H9 (cell line): ENCODE measurements around the gene SOCS3. TPM values are rescaled to one million over a fixed set of nuclear protein-coding genes. Genes with fewer than 3 reads are reported as not detected.
A peak's percentile ranks its signal among the peaks of the same experiment; 100 is the strongest.

Source experiments
- DNase-seq: peaks from one replicate; pipeline ENCODE4 v3.0.0-alpha.2; 2017
- H2AFZ ChIP-seq: one replicate; pipeline ENCODE4 v1.6.1; 2013; ENCODE audit warnings: mild to moderate bottlenecking, low read length, control low read depth, moderate library complexity
- H2AK5ac ChIP-seq: 2 replicates; pipeline ENCODE4 v1.6.1; 2013; ENCODE audit warnings: low read length, control low read depth, mixed read lengths; ENCODE audit not compliant: insufficient read length
- H2BK120ac ChIP-seq: one replicate; pipeline ENCODE4 v1.6.1; 2013; ENCODE audit warnings: low read depth, mild to moderate bottlenecking, low read length, control low read depth, inconsistent platforms; ENCODE audit not compliant: poor library complexity, severe bottlenecking
- H2BK12ac ChIP-seq: 2 replicates; pipeline ENCODE4 v1.6.1; 2013; ENCODE audit warnings: low read length, control low read depth, mixed read lengths, low read depth; ENCODE audit not compliant: insufficient read length
- H2BK15ac ChIP-seq: 2 replicates; pipeline ENCODE4 v1.6.1; 2013; ENCODE audit warnings: low read depth, low read length, control low read depth
- H2BK20ac ChIP-seq: one replicate; pipeline ENCODE4 v1.6.1; 2013; ENCODE audit warnings: low read depth, mild to moderate bottlenecking, low read length, control low read depth, inconsistent platforms; ENCODE audit not compliant: poor library complexity, severe bottlenecking
- H2BK5ac ChIP-seq: 2 replicates; pipeline ENCODE4 v1.6.1; 2013; ENCODE audit warnings: low read length, control low read depth, mixed read lengths; ENCODE audit not compliant: insufficient read length
- H3K14ac ChIP-seq: 2 replicates; pipeline ENCODE4 v1.6.1; 2013; ENCODE audit warnings: low read length, control low read depth; ENCODE audit not compliant: insufficient read depth
- H3K18ac ChIP-seq: 2 replicates; pipeline ENCODE4 v1.6.1; 2013; ENCODE audit warnings: low read depth, mild to moderate bottlenecking, mixed read lengths, low read length, control low read depth; ENCODE audit not compliant: insufficient read length
- H3K23ac ChIP-seq: 2 replicates; pipeline ENCODE4 v1.6.1; 2013; ENCODE audit warnings: low read length, control low read depth, mixed read lengths, low read depth; ENCODE audit not compliant: insufficient read length
- H3K23me2 ChIP-seq: 2 replicates; pipeline ENCODE4 v1.6.1; 2013; ENCODE audit warnings: low read depth, mild to moderate bottlenecking, mixed read lengths, low read length, control low read depth; ENCODE audit not compliant: insufficient read length, poor library complexity, severe bottlenecking
- H3K27ac ChIP-seq: 2 replicates; pipeline ENCODE4 v1.5.1; 2013; ENCODE audit warnings: low read length, control low read depth, mixed read lengths, low read depth; ENCODE audit not compliant: insufficient read length
- H3K27me3 ChIP-seq: 2 replicates; pipeline ENCODE4 v1.6.1; 2013; ENCODE audit warnings: low read length, control low read depth, inconsistent platforms; ENCODE audit not compliant: insufficient read depth
- H3K4ac ChIP-seq: 2 replicates; pipeline ENCODE4 v1.6.1; 2013; ENCODE audit warnings: low read depth, mild to moderate bottlenecking, control low read depth, inconsistent platforms, low read length, moderate library complexity
- H3K4me1 ChIP-seq: 2 replicates; pipeline ENCODE4 v1.6.1; 2013; ENCODE audit warnings: low read length, control low read depth, inconsistent platforms; ENCODE audit not compliant: insufficient read depth
- H3K4me2 ChIP-seq: 2 replicates; pipeline ENCODE4 v1.6.1; 2013; ENCODE audit warnings: low read length, control low read depth, mixed read lengths; ENCODE audit not compliant: insufficient read length, insufficient read depth
- H3K56ac ChIP-seq: 2 replicates; pipeline ENCODE4 v1.6.1; 2013; ENCODE audit warnings: low read depth, mild to moderate bottlenecking, mixed read lengths, low read length, control low read depth; ENCODE audit not compliant: insufficient read length
- H3K79me1 ChIP-seq: 2 replicates; pipeline ENCODE4 v1.6.1; 2013; ENCODE audit warnings: low read depth, mild to moderate bottlenecking, moderate library complexity, low read length, control low read depth, inconsistent platforms; ENCODE audit not compliant: insufficient read depth, poor library complexity, severe bottlenecking
- H3K79me2 ChIP-seq: 2 replicates; pipeline ENCODE4 v1.6.1; 2013; ENCODE audit warnings: low read length, control low read depth, inconsistent platforms; ENCODE audit not compliant: insufficient read depth
- H3K9ac ChIP-seq: 2 replicates; pipeline ENCODE4 v1.6.1; 2013; ENCODE audit warnings: low read length, control low read depth, mixed read lengths; ENCODE audit not compliant: insufficient read length; ENCODE audit errors: extremely low read depth
- H3K9me3 ChIP-seq: one replicate; pipeline ENCODE4 v1.6.1; 2013; ENCODE audit warnings: low read depth, low read length, inconsistent platforms; ENCODE audit not compliant: control insufficient read depth
- H3T11ph ChIP-seq: one replicate; pipeline ENCODE4 v1.6.1; 2013; ENCODE audit warnings: mild to moderate bottlenecking, low read length, control low read depth, inconsistent platforms
- H4K20me1 ChIP-seq: one replicate; pipeline ENCODE4 v1.6.1; 2013; ENCODE audit not compliant: control insufficient read depth, insufficient read length, insufficient read depth
- H4K5ac ChIP-seq: 2 replicates; pipeline ENCODE4 v1.6.1; 2013; ENCODE audit warnings: low read depth, mild to moderate bottlenecking, mixed read lengths, low read length, control low read depth; ENCODE audit not compliant: insufficient read length
- H4K8ac ChIP-seq: replicated peaks from 2 replicates; pipeline ENCODE4 v1.6.1; 2013; ENCODE audit warnings: low read length, control low read depth, mixed read lengths, low read depth; ENCODE audit not compliant: insufficient read length
- H4K91ac ChIP-seq: 2 replicates; pipeline ENCODE4 v1.6.1; 2013; ENCODE audit warnings: low read depth, mild to moderate bottlenecking, moderate library complexity, mixed read lengths, low read length, control low read depth; ENCODE audit not compliant: insufficient read length
- H3K27ac Mint-ChIP-seq, 3 experiments: 2 replicates in 2 of 3; 3 replicates in 1 of 3; pipeline ENCODE4 v1.8.0; 2020 to 2021; ENCODE audit warnings: mixed read lengths in 3 of 3, mild to moderate bottlenecking in 1 of 3, moderate library complexity in 1 of 3
- H3K27me3 Mint-ChIP-seq: 2 replicates; pipeline ENCODE4 v1.8.0; 2021; ENCODE audit warnings: low read depth, mild to moderate bottlenecking, moderate library complexity, mixed read lengths
- H3K36me3 Mint-ChIP-seq, 3 experiments: 2 replicates in 2 of 3; 3 replicates in 1 of 3; pipeline ENCODE4 v1.8.0; 2020 to 2021; ENCODE audit warnings: low read depth in 3 of 3, mixed read lengths in 3 of 3; ENCODE audit not compliant: insufficient read depth in 1 of 3
- H3K4me1 Mint-ChIP-seq, 2 experiments: 2 replicates each; pipeline ENCODE4 v1.8.0; 2020; ENCODE audit warnings: mixed read lengths in 2 of 2
- H3K4me3 Mint-ChIP-seq, 2 experiments: 2 replicates in 1 of 2; 3 replicates in 1 of 2; pipeline ENCODE4 v1.8.0; 2020 to 2021; ENCODE audit warnings: mild to moderate bottlenecking in 2 of 2, mixed read lengths in 2 of 2, moderate library complexity in 1 of 2
- H3K9me3 Mint-ChIP-seq, 2 experiments: 2 replicates in 1 of 2; 3 replicates in 1 of 2; pipeline ENCODE4 v1.8.0; 2020; ENCODE audit warnings: mild to moderate bottlenecking in 2 of 2, mixed read lengths in 2 of 2, moderate library complexity in 1 of 2
- WGBS: extraction: QIAGEN DNeasy Blood & Tissue Kit; methylation state at CpG from one replicate; pipeline ENCODE4 v1.1.7; 2013; ENCODE audit warnings: missing lambda C conversion rate, low lambda C conversion rate, mixed read lengths; ENCODE audit not compliant: insufficient read length; ENCODE audit errors: extremely low coverage; 5-methylcytosine and 5-hydroxymethylcytosine counted together
- total RNA-seq: library from RNA; stranded (reverse); gene quantifications from 2 replicates; pipeline ENCODE4 v1.2.1, GENCODE V29; 2021
- TF ChIP-seq, protein P1 (sequence below): fragments of 200-600 bp; sonication (generic); conservative IDR thresholded peaks from 3 replicates; pipeline ENCODE4 v1.8.0; 2021; ENCODE audit warnings: antibody characterized with exemption, mild to moderate bottlenecking

SOCS3 gene
- total RNA-seq, 1 experiment from 2014 or later = 9.5 TPM

DNA sequence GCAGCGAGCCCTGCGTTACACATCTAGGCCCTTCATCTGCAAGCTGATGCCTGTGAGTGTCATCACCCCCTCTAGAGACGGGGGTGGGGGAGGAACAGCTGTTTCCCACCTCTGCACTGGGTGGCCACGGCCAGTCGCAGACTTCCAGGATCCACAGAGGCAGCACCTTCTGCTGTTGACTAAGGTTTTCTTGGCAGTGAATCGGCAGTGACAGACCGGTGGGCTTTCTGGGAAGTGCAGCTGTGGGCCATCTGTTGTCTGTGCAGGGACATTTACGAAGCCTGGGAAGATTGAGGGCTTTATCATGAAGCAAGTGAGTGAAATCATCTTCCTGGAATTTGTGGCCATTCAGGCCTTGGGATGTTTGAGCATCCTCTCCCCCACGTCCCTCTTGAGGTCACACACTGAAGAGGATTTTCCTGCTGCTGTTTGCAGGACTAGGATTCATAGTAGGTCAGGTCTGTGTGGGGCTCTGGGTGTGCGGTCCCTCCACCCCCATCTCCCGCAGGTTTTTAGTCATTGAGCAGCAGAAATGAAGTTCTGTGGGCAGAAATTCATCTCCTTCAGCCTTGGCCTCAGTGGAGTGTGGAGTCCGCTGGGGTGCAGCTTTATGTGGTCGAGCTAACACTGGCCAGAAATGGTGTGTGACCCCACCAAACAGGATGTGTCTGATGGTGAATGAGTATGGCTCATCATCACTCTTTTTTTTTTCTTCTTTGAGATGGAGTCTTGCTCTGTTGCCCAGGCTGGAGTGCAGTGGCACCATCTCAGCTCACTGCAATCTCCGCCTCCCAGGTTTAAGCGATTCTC lies 30.6 kb upstream of the SOCS3 start:
- TF ChIP-seq, protein P1, sequence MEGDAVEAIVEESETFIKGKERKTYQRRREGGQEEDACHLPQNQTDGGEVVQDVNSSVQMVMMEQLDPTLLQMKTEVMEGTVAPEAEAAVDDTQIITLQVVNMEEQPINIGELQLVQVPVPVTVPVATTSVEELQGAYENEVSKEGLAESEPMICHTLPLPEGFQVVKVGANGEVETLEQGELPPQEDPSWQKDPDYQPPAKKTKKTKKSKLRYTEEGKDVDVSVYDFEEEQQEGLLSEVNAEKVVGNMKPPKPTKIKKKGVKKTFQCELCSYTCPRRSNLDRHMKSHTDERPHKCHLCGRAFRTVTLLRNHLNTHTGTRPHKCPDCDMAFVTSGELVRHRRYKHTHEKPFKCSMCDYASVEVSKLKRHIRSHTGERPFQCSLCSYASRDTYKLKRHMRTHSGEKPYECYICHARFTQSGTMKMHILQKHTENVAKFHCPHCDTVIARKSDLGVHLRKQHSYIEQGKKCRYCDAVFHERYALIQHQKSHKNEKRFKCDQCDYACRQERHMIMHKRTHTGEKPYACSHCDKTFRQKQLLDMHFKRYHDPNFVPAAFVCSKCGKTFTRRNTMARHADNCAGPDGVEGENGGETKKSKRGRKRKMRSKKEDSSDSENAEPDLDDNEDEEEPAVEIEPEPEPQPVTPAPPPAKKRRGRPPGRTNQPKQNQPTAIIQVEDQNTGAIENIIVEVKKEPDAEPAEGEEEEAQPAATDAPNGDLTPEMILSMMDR = peak; percentile 47; the same call in 2 of the 3 replicates
- peak overlapping the region; percentile 64 to 87 (median 86); a peak in 5 of 7 replicates for H3K27ac Mint-ChIP-seq
- no peak overlapping the region for H3K18ac ChIP-seq
- H3K23ac ChIP-seq = no peak overlapping the region
- no peaks in the 10 kb centered on the region for H4K20me1 ChIP-seq
- H3K4me1 Mint-ChIP-seq = peaks cover 28 to 37% of the 10 kb centered on the region in 2 experiments
- no peaks in the 10 kb centered on the region for H3K27me3 Mint-ChIP-seq
- no peak overlapping the region for H3K4ac ChIP-seq
- H3K27me3 ChIP-seq = no peaks in the 10 kb centered on the region
- no peak overlapping the region for H3K4me2 ChIP-seq
- no peak overlapping the region for H3T11ph ChIP-seq
- H3K79me1 ChIP-seq = peaks cover 12% of the 10 kb centered on the region
- no peak overlapping the region for H2BK15ac ChIP-seq
- H3K27ac ChIP-seq = no peak overlapping the region
- H2BK120ac ChIP-seq = no peak overlapping the region
- H2BK12ac ChIP-seq = no peak overlapping the region
- H2AFZ ChIP-seq = no peak overlapping the region
- H3K56ac ChIP-seq = no peak overlapping the region
- H4K5ac ChIP-seq = no peak overlapping the region
- H2AK5ac ChIP-seq = no peak overlapping the region
- no peaks in the 10 kb centered on the region for H3K23me2 ChIP-seq
- peaks cover 12% of the 10 kb centered on the region for H3K4me1 ChIP-seq
- peak; percentile 62 for DNase-seq
- H2BK20ac ChIP-seq = no peak overlapping the region
- no peak overlapping the region; the same call in 1 of the 2 replicates for H3K14ac ChIP-seq
- no CpG with 5 or more reads among the region's 15 CpGs for WGBS
- peaks cover 47% of the 10 kb centered on the region; the same call in 1 of the 2 replicates for H3K79me2 ChIP-seq
- H3K9me3 Mint-ChIP-seq = no peaks in the 10 kb centered on the region
- peaks cover 15 to 36% (median 28%) of the 10 kb centered on the region in 3 experiments; a peak in 6 of 7 replicates for H3K36me3 Mint-ChIP-seq
- no peaks in the 10 kb centered on the region for H3K9me3 ChIP-seq
- no peak overlapping the region for H3K9ac ChIP-seq
- no peak overlapping the region for H2BK5ac ChIP-seq
- no peak overlapping the region for H3K4me3 Mint-ChIP-seq
- H4K91ac ChIP-seq = no peak overlapping the region
- H4K8ac ChIP-seq = no peak overlapping the region
